Measurements from ENCODE around the gene SCAMP2. TPM values are rescaled to one million over a fixed set of nuclear protein-coding genes. Genes with fewer than 3 reads are reported as not detected.

The SCAMP2 gene
- total RNA-seq, 1 experiment from 2014 or later = 55.8 TPM

GRCh38 chr15:74873756-74874424 lies 725 bp upstream of the SCAMP2 start:
- peak; percentile 27 for ATAC-seq
- TF ChIP-seq TCF7L2 (IDR thresholded peaks at IDR 0.05; ENCODE audit: borderline replicate concordance, extremely low read depth, insufficient read depth, insufficient read length) = no peak
- no peak for TF ChIP-seq EGR1 (IDR thresholded peaks at IDR 0.05; ENCODE audit: low read depth)
- TF ChIP-seq JUND (IDR thresholded peaks at IDR 0.05) = no peak
- no peak for TF ChIP-seq ZNF274 (IDR thresholded peaks at IDR 0.05; ENCODE audit: low read depth, low read length)
- no peak for TF ChIP-seq SIN3A (IDR thresholded peaks at IDR 0.05; ENCODE audit: low read depth)
- no peak for TF ChIP-seq EZH2 (IDR thresholded peaks at IDR 0.05)
- no peak for TF ChIP-seq ATF3 (IDR thresholded peaks at IDR 0.05)
- no peak for TF ChIP-seq POLR2AphosphoS5 (IDR thresholded peaks at IDR 0.05; ENCODE audit: low read depth, low read length)
- no peak for TF ChIP-seq ELF1 (IDR thresholded peaks at IDR 0.05; ENCODE audit: borderline replicate concordance, low read depth)
- TF ChIP-seq RAD21 (IDR thresholded peaks at IDR 0.05; ENCODE audit: low read depth) = no peak
- peak overlapping the region; percentile 98 for H3K4me2 ChIP-seq (ENCODE audit: low read length)
- H3K36me3 ChIP-seq (ENCODE audit: control insufficient read depth in 1 of 2, insufficient read depth in 2 of 2, low read length in 2 of 2) = no peaks in the 10 kb centered on the region
- no peaks in the 10 kb centered on the region for H3K9me3 ChIP-seq (ENCODE audit: control insufficient read depth in 1 of 2, insufficient read depth in 1 of 2, low read depth in 1 of 2, low read length in 2 of 2)
- ChIA-PET CTCF (no interaction called here), POLR2A (no interaction called here), RAD21 (ENCODE audit: low non-redundant PET in 1 of 2, low total read pairs in 2 of 2, uncharacterized antibody in 2 of 2, unreplicated experiment in 2 of 2) (no interaction called here)
- BruUV-seq (replicated peaks) = no TSS peak
- H3K27me3 ChIP-seq (ENCODE audit: insufficient read depth, low read length) = no peaks in the 10 kb centered on the region
- H3K27ac ChIP-seq (ENCODE audit: low read depth, low read length) = peak overlapping the region; percentile 12; the same call in 1 of the 2 replicates
- H4K20me1 ChIP-seq (ENCODE audit: insufficient read depth) = no peaks in the 10 kb centered on the region
- no peaks in the 10 kb centered on the region for H3K9me2 ChIP-seq (ENCODE audit: insufficient read depth)
- H2AFZ ChIP-seq (ENCODE audit: low read depth, low read length, poor library complexity, severe bottlenecking) = peak overlapping the region; percentile 71
- peaks cover 0 to 23% of the 10 kb centered on the region in 2 experiments; a peak in 2 of 4 replicates for H3K4me1 ChIP-seq (ENCODE audit: control insufficient read depth in 1 of 2, insufficient read depth in 2 of 2, low read length in 2 of 2)
- no peak for DNase-seq (ENCODE audit: low read depth, low spot score)
- peaks cover 39% of the 10 kb centered on the region for H3K79me2 ChIP-seq (ENCODE audit: insufficient read depth, low read length)
- H3K4me3 ChIP-seq (replicated peaks in 1 of 2; ENCODE audit: low read depth in 1 of 2, low read length in 2 of 2) = peak overlapping the region; percentile 84 to 89
- peak overlapping the region; percentile 83 for H3K9ac ChIP-seq (ENCODE audit: low read length)
- intact Hi-C loops (cut with micrococcal nuclease) = loop anchor here (2.0 kb wide), 1 partner anchor 31 kb away; the partner anchor contains the start of gene ULK3

GRCh38 chr15:74872702-74873035 lies 496 bp downstream of the SCAMP2 start:
- ChIA-PET RAD21 (ENCODE audit: low non-redundant PET in 1 of 2, low total read pairs in 2 of 2, uncharacterized antibody in 2 of 2, unreplicated experiment in 2 of 2) (no interaction called here), POLR2A (no interaction called here), CTCF (interaction anchor here (1.0 kb wide), 1 partner anchor 29 kb away, joined by 4 read pairs; no protein-coding TSS in a partner anchor)
- Histone ChIP-seq H2AFZ (ENCODE audit: low read depth, low read length, poor library complexity, severe bottlenecking) (no peak overlapping the region), H3K36me3 (ENCODE audit: control insufficient read depth in 1 of 2, insufficient read depth in 2 of 2, low read length in 2 of 2) (peaks cover 0 to 8% of the 10 kb centered on the region in 2 experiments; a peak in 1 of 4 replicates), H3K9me3 (ENCODE audit: control insufficient read depth in 1 of 2, insufficient read depth in 1 of 2, low read depth in 1 of 2, low read length in 2 of 2) (no peaks in the 10 kb centered on the region), H3K4me2 (ENCODE audit: low read length) (peak overlapping the region; percentile 98), H3K79me2 (ENCODE audit: insufficient read depth, low read length) (peaks cover 51% of the 10 kb centered on the region), H3K9me2 (ENCODE audit: insufficient read depth) (no peaks in the 10 kb centered on the region), H3K27me3 (ENCODE audit: insufficient read depth, low read length) (no peaks in the 10 kb centered on the region), H4K20me1 (ENCODE audit: insufficient read depth) (no peaks in the 10 kb centered on the region), H3K4me1 (ENCODE audit: control insufficient read depth in 1 of 2, insufficient read depth in 2 of 2, low read length in 2 of 2) (peaks cover 0 to 31% of the 10 kb centered on the region in 2 experiments; a peak in 2 of 4 replicates), H3K4me3 (replicated peaks in 1 of 2; ENCODE audit: low read depth in 1 of 2, low read length in 2 of 2) (peak overlapping the region; percentile 84 to 89), H3K9ac (ENCODE audit: low read length) (peak overlapping the region; percentile 83), H3K27ac (ENCODE audit: low read depth, low read length) (peak overlapping the region; percentile 71)
- peak; percentile 4 for ATAC-seq
- no peak for TF ChIP-seq CTCF (IDR thresholded peaks at IDR 0.05 in 2 of 3, conservative IDR thresholded peaks at IDR 0.05 in 1 of 3; ENCODE audit: borderline replicate concordance in 1 of 3, insufficient read depth in 1 of 3, low read depth in 2 of 3, low read length in 2 of 3)
- TF ChIP-seq POLR2AphosphoS5 (IDR thresholded peaks at IDR 0.05; ENCODE audit: low read depth, low read length) = no peak
- TSS peak; percentile 55 for BruUV-seq (replicated peaks)
- no peak for DNase-seq (ENCODE audit: low read depth, low spot score)
- intact Hi-C loops (cut with micrococcal nuclease) = loop anchor here (2.0 kb wide), 1 partner anchor 30 kb away; the partner anchor contains the start of gene ULK3

All from HCT116 (cell line).